IMR-90 (cell line): Measurements from ENCODE around the gene UTRN.

Experiments
- BHLHE40 ChIP-seq: fragments of 150-350 bp; IDR thresholded peaks from 2 replicates; pipeline ENCODE4 v1.6.1; 2016; ENCODE audit warnings: mild to moderate bottlenecking, low read depth, low read length
- CEBPB ChIP-seq: IDR thresholded peaks from 2 replicates; pipeline ENCODE4 v1.6.1; 2012; ENCODE audit warnings: low read depth, low read length, improper control_type of control experiment
- ELK1 ChIP-seq: fragments of 150-350 bp; IDR thresholded peaks from 2 replicates; pipeline ENCODE4 v1.6.1; 2016; ENCODE audit warnings: low read depth, mild to moderate bottlenecking, low read length, moderate library complexity, borderline replicate concordance
- MAZ ChIP-seq: IDR thresholded peaks from 2 replicates; pipeline ENCODE4 v1.6.1; 2012; ENCODE audit warnings: low read depth, mild to moderate bottlenecking, low read length, improper control_type of control experiment, moderate library complexity, borderline replicate concordance
- MXI1 ChIP-seq: IDR thresholded peaks from 2 replicates; pipeline ENCODE4 v1.6.1; 2012; ENCODE audit warnings: low read depth, mild to moderate bottlenecking, low read length, moderate library complexity, borderline replicate concordance
- POLR2A ChIP-seq: IDR thresholded peaks from 2 replicates; pipeline ENCODE4 v1.6.1; 2012; ENCODE audit warnings: mild to moderate bottlenecking, low read depth, low read length
- RAD21 ChIP-seq: IDR thresholded peaks from 2 replicates; pipeline ENCODE4 v1.6.1; 2012; ENCODE audit warnings: low read length, improper control_type of control experiment
- RCOR1 ChIP-seq: IDR thresholded peaks from 2 replicates; pipeline ENCODE4 v1.6.1; 2012; ENCODE audit warnings: mild to moderate bottlenecking, low read length, improper control_type of control experiment; ENCODE audit not compliant: insufficient replicate concordance
- RFX5 ChIP-seq: IDR thresholded peaks from 2 replicates; pipeline ENCODE4 v1.8.0; 2012; ENCODE audit warnings: low read depth, mild to moderate bottlenecking, low read length, moderate library complexity
- USF2 ChIP-seq: fragments of 150-350 bp; IDR thresholded peaks from 2 replicates; pipeline ENCODE4 v1.6.1; 2017; ENCODE audit warnings: mild to moderate bottlenecking, antibody characterized with exemption, low read length, low read depth
- TF ChIP-seq, protein P1 (sequence below): conservative IDR thresholded peaks from 2 replicates; pipeline ENCODE4 v1.5.1; 2012; ENCODE audit warnings: mild to moderate bottlenecking, low read depth, low read length, improper control_type of control experiment

DNA sequence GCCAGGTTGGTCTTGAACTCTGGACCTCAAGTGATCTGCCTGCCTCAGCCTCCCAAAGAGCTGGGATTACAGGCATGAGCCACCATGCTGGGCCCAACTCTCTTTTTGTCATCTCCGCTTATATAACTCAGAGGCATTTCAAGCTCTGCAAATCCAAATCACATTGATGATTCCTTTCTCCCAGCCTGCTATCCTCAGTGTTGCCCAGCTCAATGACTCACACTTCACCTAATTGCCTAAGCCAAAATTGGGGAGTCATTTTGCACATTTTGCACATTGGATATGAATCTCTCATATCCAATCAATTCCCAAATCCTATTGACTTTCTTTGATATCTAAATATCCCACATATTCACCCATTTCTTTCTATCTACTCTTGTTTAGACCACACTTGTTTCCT is 3.9 kb downstream of the UTRN start:
- TF ChIP-seq, protein P1, sequence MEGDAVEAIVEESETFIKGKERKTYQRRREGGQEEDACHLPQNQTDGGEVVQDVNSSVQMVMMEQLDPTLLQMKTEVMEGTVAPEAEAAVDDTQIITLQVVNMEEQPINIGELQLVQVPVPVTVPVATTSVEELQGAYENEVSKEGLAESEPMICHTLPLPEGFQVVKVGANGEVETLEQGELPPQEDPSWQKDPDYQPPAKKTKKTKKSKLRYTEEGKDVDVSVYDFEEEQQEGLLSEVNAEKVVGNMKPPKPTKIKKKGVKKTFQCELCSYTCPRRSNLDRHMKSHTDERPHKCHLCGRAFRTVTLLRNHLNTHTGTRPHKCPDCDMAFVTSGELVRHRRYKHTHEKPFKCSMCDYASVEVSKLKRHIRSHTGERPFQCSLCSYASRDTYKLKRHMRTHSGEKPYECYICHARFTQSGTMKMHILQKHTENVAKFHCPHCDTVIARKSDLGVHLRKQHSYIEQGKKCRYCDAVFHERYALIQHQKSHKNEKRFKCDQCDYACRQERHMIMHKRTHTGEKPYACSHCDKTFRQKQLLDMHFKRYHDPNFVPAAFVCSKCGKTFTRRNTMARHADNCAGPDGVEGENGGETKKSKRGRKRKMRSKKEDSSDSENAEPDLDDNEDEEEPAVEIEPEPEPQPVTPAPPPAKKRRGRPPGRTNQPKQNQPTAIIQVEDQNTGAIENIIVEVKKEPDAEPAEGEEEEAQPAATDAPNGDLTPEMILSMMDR: no peak
- TF ChIP-seq POLR2A (no peak), USF2 (no peak), ELK1 (no peak), MXI1 (no peak), CEBPB (no peak), RFX5 (no peak), RCOR1 (no peak), BHLHE40 (no peak), RAD21 (no peak), MAZ (no peak)
